ES-I3 (cell line): Measurements from ENCODE around the gene GPR18.

Experiments
- H3K36me3 ChIP-seq: 2 replicates; pipeline ENCODE4 v1.6.1; 2013; ENCODE audit warnings: mild to moderate bottlenecking, low read length, control low read depth, moderate library complexity; ENCODE audit not compliant: insufficient read depth
- H3K4me1 ChIP-seq: 2 replicates; pipeline ENCODE4 v1.6.1; 2013; ENCODE audit warnings: mild to moderate bottlenecking, control low read depth, low read length; ENCODE audit not compliant: insufficient read depth
- H3K9ac ChIP-seq: 2 replicates; pipeline ENCODE4 v1.6.1; 2013; ENCODE audit warnings: low read depth, mild to moderate bottlenecking, low read length, moderate library complexity
- H3K9me3 ChIP-seq: 2 replicates; pipeline ENCODE4 v1.6.1; 2013; ENCODE audit warnings: mild to moderate bottlenecking, low read length, moderate library complexity; ENCODE audit not compliant: control insufficient read depth, insufficient read depth

GPR18 gene

DNA sequence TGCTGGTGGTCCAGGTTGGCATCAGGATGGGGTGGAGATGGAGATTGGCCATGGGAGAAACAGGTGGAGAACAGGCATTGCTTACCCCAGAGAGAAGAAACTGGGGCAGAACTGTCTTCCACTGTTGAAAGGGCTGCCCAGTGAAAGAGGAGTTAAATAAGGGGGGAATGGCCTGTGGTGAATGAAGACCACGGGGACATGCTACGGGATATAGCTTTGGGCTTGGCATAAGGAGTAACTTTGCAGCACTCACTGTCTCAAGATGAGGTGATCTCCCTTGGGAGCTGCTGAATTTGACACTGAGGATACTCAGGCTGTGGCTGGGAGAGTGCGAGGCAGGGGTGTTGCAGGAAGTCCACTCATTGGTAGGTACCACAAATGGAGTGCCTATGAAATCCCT, 10.6 kb upstream of the GPR18 start:
- Histone ChIP-seq H3K36me3 (no peaks in the 10 kb centered on the region), H3K4me1 (no peaks in the 10 kb centered on the region), H3K9ac (no peak overlapping the region), H3K9me3 (peaks cover 4% of the 10 kb centered on the region; the same call in 1 of the 2 replicates)

DNA sequence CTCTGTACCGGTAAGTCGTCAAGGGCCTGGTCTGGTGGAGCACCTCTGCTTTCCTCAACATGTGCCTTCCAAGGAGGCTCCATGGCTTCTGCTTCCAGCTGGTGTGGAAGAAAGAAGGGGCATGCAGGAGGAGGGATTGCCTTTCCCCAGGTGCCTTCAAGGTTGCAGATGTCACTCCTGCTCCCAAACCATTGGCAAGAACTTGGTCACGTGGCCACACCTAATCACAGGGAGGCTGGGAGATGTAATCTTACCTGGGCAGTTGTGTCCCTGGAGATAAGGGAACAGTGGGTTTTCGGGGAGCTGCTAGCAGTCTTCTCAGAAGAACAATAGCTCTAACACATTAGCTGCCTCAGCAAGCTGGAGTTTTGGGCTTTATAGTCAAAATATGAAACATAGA, 9.7 kb upstream of the GPR18 start:
- no peaks in the 10 kb centered on the region for H3K4me1 ChIP-seq
- no peak overlapping the region for H3K9ac ChIP-seq

DNA sequence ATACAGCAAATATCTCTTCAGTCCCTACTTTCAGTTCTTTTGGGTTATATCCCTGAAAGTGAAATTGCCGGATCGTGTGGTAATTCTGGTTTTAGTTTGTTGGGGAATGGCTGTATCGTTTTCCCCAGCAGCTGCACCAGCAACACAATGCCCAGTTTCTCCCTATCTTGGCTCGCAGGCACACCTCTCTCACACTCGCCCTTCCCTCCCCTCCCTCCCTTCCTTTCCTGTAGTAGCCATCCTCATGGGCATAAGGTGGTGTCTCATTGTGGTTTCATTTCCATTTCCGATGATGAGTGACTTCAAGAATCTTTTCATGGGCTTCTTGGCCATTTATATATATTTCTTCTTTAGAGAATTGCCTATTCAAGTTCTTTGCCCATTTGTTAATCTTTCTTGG, 8.6 kb upstream of the GPR18 start:
- Histone ChIP-seq H3K4me1 (no peaks in the 10 kb centered on the region), H3K9me3 (no peaks in the 10 kb centered on the region), H3K36me3 (no peaks in the 10 kb centered on the region), H3K9ac (no peak overlapping the region)

More for the DNA sequence above, 9.7 kb upstream of the GPR18 start:
- peaks cover 4% of the 10 kb centered on the region; the same call in 1 of the 2 replicates for H3K9me3 ChIP-seq
- no peaks in the 10 kb centered on the region for H3K36me3 ChIP-seq

DNA sequence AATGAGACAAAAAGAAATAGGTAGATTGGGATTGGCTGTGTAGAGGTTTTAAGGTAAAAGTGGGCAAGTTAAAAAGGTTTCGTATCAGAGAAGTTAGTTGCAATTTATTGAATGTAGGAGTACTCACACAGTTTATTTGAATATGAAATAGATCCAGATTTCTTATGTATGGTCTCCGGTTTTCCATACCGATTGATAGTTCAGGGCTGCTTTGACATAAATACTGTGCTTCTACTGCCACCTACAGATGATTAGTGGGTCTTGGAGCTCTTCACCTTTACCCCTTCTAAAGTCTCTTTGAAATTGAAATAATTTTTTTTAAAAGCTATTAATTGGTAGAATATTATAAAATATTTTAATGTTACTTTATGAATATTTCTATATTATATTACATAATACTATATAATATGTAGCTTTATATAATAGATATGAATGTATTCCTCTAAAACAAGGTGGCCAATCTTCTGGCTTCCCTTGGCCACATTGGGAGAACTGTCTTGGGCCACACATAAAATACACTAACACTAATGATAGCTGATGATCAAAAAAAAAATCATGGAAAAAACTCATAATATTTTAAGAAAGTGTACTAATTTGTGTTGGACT, 7.7 kb upstream of the GPR18 start:
- Histone ChIP-seq H3K36me3 (no peaks in the 10 kb centered on the region), H3K9me3 (no peaks in the 10 kb centered on the region), H3K4me1 (no peaks in the 10 kb centered on the region), H3K9ac (no peak overlapping the region)

DNA sequence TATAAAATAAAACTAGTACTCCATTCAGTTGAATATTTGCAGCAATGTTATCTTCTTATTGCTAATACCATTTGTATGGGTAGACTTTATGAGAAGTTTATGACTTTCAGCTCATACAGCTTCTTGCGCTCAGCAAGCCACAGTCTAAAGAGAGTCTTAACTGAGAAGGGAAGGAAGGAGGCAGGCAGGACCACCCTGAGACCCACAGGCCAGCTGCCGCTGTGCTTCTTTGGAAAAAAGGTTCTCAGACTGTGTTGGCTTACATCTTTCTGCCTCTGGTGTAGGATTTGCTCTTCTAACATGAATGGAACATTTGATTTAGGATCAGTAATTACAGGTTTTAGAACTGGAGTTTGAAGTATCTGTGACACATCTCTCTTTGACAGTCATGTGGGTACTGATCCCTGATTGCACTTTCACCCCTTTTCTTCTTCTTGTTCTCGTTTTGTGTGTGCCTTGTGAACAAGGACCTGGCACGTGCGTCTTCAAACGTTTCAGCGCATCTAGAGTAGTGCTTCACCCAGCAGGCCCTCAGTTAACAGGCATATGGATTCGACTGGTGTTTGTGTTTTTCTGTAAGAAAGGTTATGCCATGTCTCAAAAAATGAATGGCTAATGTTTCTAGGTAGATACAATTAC, 7.1 kb upstream of the GPR18 start:
- H3K4me1 ChIP-seq = no peaks in the 10 kb centered on the region
- no peaks in the 10 kb centered on the region for H3K36me3 ChIP-seq
- no peaks in the 10 kb centered on the region for H3K9me3 ChIP-seq
- H3K9ac ChIP-seq = no peak overlapping the region

DNA sequence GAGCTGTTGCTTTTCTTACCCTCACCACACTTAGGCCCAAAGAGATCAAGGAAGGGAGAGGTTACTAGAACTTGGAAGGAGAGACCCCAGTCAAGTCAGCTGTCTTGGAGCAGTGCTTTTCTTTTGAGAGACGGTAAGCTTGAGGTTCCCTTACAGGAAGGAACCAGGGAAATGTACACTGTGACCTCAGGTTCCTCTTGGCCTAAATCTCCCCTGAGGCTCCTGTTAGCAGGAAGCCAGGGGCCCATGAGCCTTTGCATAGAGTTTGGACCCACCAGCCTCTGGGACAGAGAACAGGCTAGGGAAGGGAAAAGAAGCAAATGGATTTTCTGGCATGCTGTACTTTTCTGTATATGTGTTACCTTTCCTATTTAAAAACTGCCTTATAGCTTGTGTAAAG, 5.9 kb upstream of the GPR18 start:
- Histone ChIP-seq H3K9ac (no peak overlapping the region), H3K9me3 (no peaks in the 10 kb centered on the region), H3K4me1 (no peaks in the 10 kb centered on the region), H3K36me3 (no peaks in the 10 kb centered on the region)

DNA sequence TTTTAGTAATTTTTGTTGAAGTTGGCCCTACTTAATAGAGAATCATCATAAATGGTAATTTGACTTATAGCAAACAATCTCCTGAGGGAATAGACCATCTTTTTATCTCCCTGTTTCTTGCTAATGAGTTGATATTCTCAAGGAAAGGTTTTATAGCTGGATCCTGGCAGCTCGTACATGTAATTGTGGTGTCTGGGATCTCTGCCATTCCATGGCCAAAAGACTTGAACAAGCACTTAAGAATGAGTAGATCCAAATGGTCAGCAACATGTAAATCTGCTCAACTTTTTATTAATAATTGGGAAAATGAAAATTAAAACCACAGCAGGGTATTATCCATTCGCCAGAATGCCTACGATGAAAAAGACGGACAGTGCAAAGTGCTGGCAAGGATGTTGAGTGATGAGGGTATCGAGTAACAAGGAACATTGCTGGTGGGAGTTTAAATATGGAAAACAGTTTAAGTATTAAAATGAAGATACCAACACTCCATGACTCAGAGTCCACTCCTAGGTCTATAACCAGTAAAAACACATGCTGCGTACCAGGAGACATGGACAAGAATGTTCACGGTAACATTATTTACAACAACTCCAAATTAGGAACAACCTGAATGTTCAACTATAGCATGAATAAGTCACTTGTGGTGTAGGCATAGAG, 5.1 kb upstream of the GPR18 start:
- H3K4me1 ChIP-seq = no peaks in the 10 kb centered on the region; the same call in 1 of the 2 replicates
- no peaks in the 10 kb centered on the region for H3K36me3 ChIP-seq
- no peaks in the 10 kb centered on the region for H3K9me3 ChIP-seq
- H3K9ac ChIP-seq = no peak overlapping the region

DNA sequence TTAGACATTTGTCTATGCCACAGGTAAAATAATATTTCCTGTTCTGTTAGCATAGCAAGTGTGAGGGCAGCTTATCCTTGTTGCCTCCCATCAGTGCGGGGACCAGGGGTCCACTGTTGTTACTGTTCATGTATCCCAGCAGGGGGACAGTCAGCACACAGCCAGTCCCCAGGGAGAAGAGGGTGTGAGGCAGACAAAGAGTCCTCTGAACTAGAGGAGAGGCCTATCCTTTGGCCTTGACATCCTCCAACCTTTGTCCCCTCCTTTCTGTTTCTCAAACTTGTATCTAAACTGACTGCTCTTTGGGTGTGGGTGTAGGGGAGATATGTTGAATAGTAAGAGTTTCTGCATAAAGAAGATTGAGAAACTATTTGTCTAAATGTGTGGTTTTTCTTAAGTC, 2.9 kb upstream of the GPR18 start:
- Histone ChIP-seq H3K9ac (no peak overlapping the region), H3K4me1 (no peaks in the 10 kb centered on the region; the same call in 1 of the 2 replicates), H3K9me3 (no peaks in the 10 kb centered on the region), H3K36me3 (no peaks in the 10 kb centered on the region)

DNA sequence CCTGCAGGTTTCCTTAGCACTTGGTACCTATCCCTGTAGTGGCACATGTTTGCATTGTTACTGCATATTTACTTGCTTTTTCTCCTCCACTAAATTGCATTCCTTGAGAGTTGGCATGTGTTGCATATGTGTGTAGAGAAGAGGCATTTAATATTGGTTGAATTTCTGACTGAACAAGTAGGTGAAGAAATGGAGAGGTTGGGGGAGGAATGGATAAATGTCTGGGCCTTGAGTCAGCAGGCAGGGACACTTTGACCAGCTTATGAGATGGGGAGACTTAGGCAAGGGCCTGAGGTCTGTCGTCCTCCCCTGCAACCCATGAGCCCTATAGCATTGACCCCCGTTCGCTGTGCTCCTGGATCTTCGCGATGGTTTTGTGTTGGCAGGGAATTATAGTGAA, 2.0 kb upstream of the GPR18 start:
- no peaks in the 10 kb centered on the region for H3K9me3 ChIP-seq
- no peak overlapping the region for H3K9ac ChIP-seq
- H3K4me1 ChIP-seq = no peaks in the 10 kb centered on the region; the same call in 1 of the 2 replicates
- peaks cover 3% of the 10 kb centered on the region; the same call in 1 of the 2 replicates for H3K36me3 ChIP-seq

DNA sequence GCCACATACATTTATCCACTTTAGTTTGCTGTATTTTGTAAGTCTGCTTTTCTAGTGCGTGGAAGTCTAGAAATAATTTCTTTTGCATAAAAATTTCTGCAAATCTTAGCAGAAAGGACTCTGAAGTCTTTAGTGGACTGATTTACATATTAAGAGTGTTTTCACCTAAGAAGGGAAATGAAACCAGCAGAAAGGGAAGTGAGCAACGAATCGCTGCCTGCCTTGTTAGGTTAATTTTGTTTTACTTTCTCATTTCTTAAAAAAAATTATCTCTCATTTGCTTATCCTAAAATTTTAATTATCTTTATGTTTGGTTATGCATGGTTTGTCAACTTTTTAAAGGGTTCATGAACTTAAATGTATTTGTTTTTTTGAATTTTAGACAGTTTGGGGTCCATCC, 767 bp upstream of the GPR18 start:
- Histone ChIP-seq H3K4me1 (no peaks in the 10 kb centered on the region; the same call in 1 of the 2 replicates), H3K36me3 (peaks cover 4% of the 10 kb centered on the region; the same call in 1 of the 2 replicates), H3K9ac (no peak overlapping the region)

DNA sequence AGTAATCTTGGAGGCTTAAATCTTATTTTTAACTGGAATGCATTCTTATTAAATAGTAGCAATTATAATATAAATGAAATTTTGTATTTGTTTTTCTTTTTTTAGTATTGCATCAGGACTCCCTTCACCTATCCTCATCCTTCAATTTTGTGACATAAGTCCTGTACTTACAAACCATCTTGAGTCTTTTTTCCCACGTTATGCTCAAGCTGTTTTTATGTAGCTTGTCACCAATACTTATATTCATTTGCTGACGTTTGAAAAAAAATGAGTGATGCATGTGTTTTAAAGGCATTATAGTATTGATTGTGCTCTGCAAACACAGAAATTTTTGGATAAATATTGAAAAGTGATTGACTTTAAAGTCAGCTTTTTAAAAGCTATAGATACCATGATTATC, 888 bp downstream of the GPR18 start:
- H3K36me3 ChIP-seq = peaks cover 4% of the 10 kb centered on the region; the same call in 1 of the 2 replicates
- no peaks in the 10 kb centered on the region; the same call in 1 of the 2 replicates for H3K4me1 ChIP-seq
- H3K9ac ChIP-seq = no peak overlapping the region

More for the DNA sequence above, 767 bp upstream of the GPR18 start:
- no peaks in the 10 kb centered on the region for H3K9me3 ChIP-seq

DNA sequence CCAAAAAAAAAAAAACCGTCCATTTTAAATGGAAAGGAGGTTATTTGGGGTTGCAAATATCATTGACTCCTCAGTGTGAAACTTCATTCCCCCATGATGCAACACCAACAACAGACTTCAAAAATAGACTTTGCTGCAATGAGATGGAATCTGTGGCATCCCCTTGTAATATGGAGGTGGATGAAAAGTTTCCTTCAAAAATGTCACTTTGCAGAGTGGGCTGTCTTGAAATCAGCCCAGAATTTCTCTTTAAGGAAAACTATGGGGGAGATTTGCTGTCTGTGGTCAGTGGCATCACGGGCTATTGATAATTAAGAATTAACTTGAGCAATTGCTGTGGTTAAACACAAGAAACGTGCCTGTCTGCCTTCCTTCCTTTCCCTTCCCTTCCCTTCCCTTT, 1.5 kb downstream of the GPR18 start:
- peaks cover 4% of the 10 kb centered on the region; the same call in 1 of the 2 replicates for H3K36me3 ChIP-seq
- no peak overlapping the region for H3K9ac ChIP-seq
- no peaks in the 10 kb centered on the region for H3K9me3 ChIP-seq
- H3K4me1 ChIP-seq = peaks cover 4% of the 10 kb centered on the region

More for the DNA sequence above, 888 bp downstream of the GPR18 start:
- H3K9me3 ChIP-seq = no peaks in the 10 kb centered on the region

DNA sequence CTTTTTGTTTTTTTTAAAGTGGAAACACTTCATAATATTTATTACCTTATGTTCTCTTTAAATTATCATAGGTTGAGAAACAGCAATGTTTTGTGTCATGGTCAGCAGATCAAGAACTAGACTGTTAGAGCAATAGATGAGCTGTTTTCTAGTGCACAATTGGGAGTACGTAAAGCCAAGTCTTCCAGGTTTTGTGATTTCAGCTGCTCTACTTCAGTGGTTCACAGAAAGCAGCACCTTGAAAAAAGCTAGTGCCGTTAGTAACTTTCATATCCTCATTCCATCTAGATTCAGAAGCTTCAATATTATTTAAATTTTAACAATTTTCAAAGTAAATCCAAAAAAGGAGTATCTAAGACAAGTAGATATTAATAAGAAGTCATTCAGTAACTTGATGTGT, 1.9 kb downstream of the GPR18 start:
- peaks cover 8% of the 10 kb centered on the region for H3K4me1 ChIP-seq
- H3K9ac ChIP-seq = no peak overlapping the region
- H3K9me3 ChIP-seq = no peaks in the 10 kb centered on the region
- H3K36me3 ChIP-seq = peaks cover 4% of the 10 kb centered on the region; the same call in 1 of the 2 replicates

DNA sequence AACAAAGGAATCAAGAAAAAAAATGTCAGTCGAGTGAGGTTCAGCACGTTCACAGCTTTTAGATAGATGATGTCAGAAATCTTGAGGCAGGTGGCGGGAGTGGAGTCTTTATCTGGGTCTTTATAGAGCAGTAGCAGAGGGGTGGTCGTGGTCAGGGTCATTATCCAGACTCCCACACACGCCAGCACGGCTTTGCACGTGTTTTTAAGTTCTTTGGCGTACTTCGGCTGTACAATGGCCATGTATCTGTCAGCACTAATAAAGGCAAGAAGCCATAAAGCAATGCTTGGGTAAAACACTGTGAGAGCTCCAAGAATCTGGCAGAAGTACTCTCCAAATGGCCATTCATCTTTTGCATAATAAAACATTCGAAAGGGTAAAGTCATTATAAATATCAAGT, 2.9 kb downstream of the GPR18 start:
- Histone ChIP-seq H3K36me3 (peaks cover 4% of the 10 kb centered on the region; the same call in 1 of the 2 replicates), H3K9me3 (no peaks in the 10 kb centered on the region), H3K4me1 (peaks cover 13% of the 10 kb centered on the region), H3K9ac (no peak overlapping the region)

DNA sequence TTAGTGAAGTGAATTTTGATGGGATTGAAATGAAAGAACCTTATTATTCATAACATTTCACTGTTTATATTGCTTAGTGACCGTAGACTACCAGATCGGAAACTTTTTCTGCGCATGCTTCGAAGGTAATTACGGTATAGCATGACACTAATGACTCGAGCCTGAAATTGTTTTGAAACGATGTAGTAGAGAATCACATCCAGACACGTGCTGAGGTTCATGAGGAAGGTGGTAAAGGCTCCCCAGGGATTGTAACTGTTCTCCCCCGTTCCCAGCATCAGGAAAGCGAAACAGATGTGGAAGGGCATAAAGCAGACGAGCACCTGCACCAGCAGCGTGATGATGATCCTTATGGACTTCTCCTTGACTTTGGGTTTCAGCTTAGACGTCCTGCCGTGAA, 3.3 kb downstream of the GPR18 start:
- peaks cover 4% of the 10 kb centered on the region; the same call in 1 of the 2 replicates for H3K36me3 ChIP-seq
- no peak overlapping the region for H3K9ac ChIP-seq
- peaks cover 15% of the 10 kb centered on the region for H3K4me1 ChIP-seq
- no peaks in the 10 kb centered on the region for H3K9me3 ChIP-seq
